Activated CD8-positive, alpha-beta T cell treated with anti-CD3 and anti-CD28 coated beads for 36 hours (primary cell): ENCODE results near the gene LKAAEAR1. TPM values are rescaled to one million over a fixed set of nuclear protein-coding genes. Genes with fewer than 3 reads are reported as not detected.

ENCODE experiments used
- ATAC-seq: fragments of 200-7000 bp; cut with Tn5 transposase; one replicate; pipeline ENCODE4 v1.10.0; 2021; ENCODE audit warnings: mild to moderate bottlenecking, moderate library complexity
- CTCF ChIA-PET: fragments of 350-600 bp; sonication (Branson Sonifier 250); formaldehyde crosslinking; loops from one replicate; lab custom pipeline; 2021; ENCODE audit warnings: antibody characterized with exemption; lab: Charles Lee
- POLR2A ChIA-PET: fragments of 350-600 bp; sonication (Branson Sonifier 250); formaldehyde crosslinking; loops from one replicate; lab custom pipeline; 2021; ENCODE audit warnings: antibody characterized with exemption; lab: Charles Lee
- DNase-seq: peaks from one replicate; pipeline ENCODE4 v3.0.0-alpha.2; 2020
- H3K27ac Mint-ChIP-seq: one replicate; pipeline ENCODE4 v1.8.0; 2021; ENCODE audit warnings: mild to moderate bottlenecking, mixed read lengths
- H3K27me3 Mint-ChIP-seq: one replicate; pipeline ENCODE4 v1.8.0; 2021; ENCODE audit warnings: mixed read lengths
- H3K36me3 Mint-ChIP-seq: one replicate; pipeline ENCODE4 v1.8.0; 2021; ENCODE audit warnings: low read depth, mixed read lengths
- H3K4me1 Mint-ChIP-seq: one replicate; pipeline ENCODE4 v1.8.0; 2021; ENCODE audit warnings: low read depth, mixed read lengths
- H3K4me3 Mint-ChIP-seq: one replicate; pipeline ENCODE4 v1.8.0; 2021; ENCODE audit warnings: mild to moderate bottlenecking, moderate library complexity, mixed read lengths
- H3K9me3 Mint-ChIP-seq: one replicate; pipeline ENCODE4 v1.8.0; 2021; ENCODE audit warnings: mixed read lengths
- CTCF ChIP-seq: fragments of 200-600 bp; IDR thresholded peaks from one replicate; pipeline ENCODE4 v1.8.0; 2022; ENCODE audit warnings: antibody characterized with exemption, mild to moderate bottlenecking
- intact Hi-C: fragments of 100-400 bp; cut with micrococcal nuclease; formaldehyde crosslinking; loops from one replicate; pipeline ENCODE4 v1.10.0; 2022
- total RNA-seq, 2 experiments: library from RNA; stranded (reverse); gene quantifications; one replicate each; pipeline ENCODE4 v1.2.3, GENCODE V29; 2021

Gene LKAAEAR1
- under 1 TPM; 0.43 TPM for total RNA-seq

- Mint-ChIP-seq H3K4me3 (peak within 1 kb of the TSS; percentile 72), H3K36me3 (peaks cover 1% of the 10 kb centered on the region), H3K27me3 (peaks cover 6% of the 10 kb centered on the region), H3K4me1 (peaks cover 24% of the 10 kb centered on the region), H3K27ac (no peak within 1 kb of the TSS), H3K9me3 (no peaks in the 10 kb centered on the region)
- intact Hi-C loops: loop anchor here (5.0 kb wide), 1 partner anchor 38 kb away; no protein-coding TSS in a partner anchor
- ChIA-PET POLR2A (interaction anchor here (0.7 to 1.2 kb wide), 5 partner anchors 8 to 35 kb away, joined by 3 read pairs; no protein-coding TSS in a partner anchor), CTCF (interaction anchor here (0.6 to 6.0 kb wide), 22 partner anchors 12 to 202 kb away, joined by 3 to 61 read pairs (median 4); partner anchors contain the start of genes NPBWR2, SAMD10 and TCEA2)
- DNase-seq (no peak), ATAC-seq (no peak)
- peak; percentile 31 for TF ChIP-seq CTCF
Measured at GRCh38 chr20:64083804-64084684, at the start of gene LKAAEAR1. TSS of gene LKAAEAR1 (minus strand) at chr20:64084398. CDS start at chr20:64084219, 179 bp downstream.

DNA sequence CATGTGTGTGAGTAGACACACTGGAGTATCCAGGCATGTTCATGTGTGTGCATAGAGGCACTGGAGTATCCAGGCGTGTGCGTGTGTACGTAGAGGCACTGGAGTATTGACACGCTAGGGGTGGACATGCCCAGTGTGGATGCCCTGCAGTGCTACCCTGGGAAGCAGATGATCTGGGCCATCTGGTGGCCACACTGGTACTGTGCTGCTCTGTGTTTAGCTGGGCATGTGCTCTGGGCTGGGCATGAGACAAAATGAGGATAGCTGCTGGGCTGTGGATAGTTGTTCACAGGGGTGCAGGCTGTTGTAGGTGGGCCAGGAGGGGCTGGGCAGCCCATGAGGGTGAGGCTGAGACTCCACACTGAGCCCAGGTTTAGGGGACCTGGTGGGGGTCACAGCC, 47.2 kb upstream of the LKAAEAR1 start:
- TF ChIP-seq CTCF: no peak
- ChIA-PET CTCF (interaction anchor here (1.0 kb wide), 1 partner anchor 11 kb away, joined by 4 read pairs; no protein-coding TSS in a partner anchor), POLR2A (no interaction called here)
- Mint-ChIP-seq H3K27me3 (peaks cover 12% of the 10 kb centered on the region), H3K9me3 (no peaks in the 10 kb centered on the region), H3K4me3 (no peak overlapping the region), H3K4me1 (no peaks in the 10 kb centered on the region), H3K36me3 (no peaks in the 10 kb centered on the region), H3K27ac (no peak overlapping the region)
- DNase-seq (peak; percentile 23), ATAC-seq (peak; percentile 71)
- intact Hi-C loops: no loop called here

DNA sequence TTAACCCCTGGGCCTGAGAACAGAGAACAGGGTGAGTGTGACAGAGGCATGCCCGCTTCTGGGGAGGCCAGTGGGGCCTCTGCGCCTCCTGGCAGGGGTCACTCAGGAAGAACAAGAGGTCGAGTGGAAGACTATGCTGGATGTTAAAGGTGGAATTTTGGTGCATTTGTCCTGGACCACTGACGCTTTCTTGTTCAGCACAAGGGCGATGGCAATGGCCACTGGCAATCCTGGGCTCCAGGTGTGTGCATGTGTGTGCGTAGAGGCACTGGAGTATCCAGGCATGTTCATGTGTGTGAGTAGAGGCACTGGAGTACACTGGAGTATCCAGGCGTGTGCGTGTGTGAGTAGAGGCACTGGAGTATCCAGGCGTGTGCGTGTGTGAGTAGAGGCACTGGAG, 46.7 kb upstream of the LKAAEAR1 start:
- H3K4me1 Mint-ChIP-seq: no peaks in the 10 kb centered on the region
- CTCF ChIA-PET: interaction anchor here (1.0 kb wide), 1 partner anchor 11 kb away, joined by 4 read pairs; no protein-coding TSS in a partner anchor
- H3K4me3 Mint-ChIP-seq: no peak overlapping the region

DNA sequence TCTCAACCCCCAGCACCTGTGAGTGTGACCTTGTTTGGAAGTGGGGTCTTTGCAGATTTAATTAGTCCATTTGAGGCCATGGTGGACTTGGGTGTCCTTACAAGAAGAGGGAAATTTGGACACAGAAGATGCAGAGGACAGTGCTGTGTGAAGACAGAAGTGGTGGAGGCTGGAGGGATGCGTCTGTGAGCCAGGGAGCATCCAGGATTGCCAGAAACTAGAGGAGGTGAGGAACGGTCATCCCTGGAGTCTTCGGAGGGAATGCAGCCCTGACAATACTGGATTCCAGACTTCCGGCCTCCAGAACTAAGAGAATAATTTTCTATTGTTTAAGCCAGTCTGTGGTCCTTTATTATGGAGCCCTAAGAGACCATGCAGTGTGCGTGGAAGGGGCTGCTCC, 46.1 kb upstream of the LKAAEAR1 start:
- H3K4me1 Mint-ChIP-seq: no peaks in the 10 kb centered on the region
- ATAC-seq: no peak
- POLR2A ChIA-PET: no interaction called here

More for the DNA sequence above, 46.7 kb upstream of the LKAAEAR1 start:
- Mint-ChIP-seq H3K9me3 (no peaks in the 10 kb centered on the region), H3K27me3 (peaks cover 10% of the 10 kb centered on the region), H3K27ac (no peak overlapping the region), H3K36me3 (no peaks in the 10 kb centered on the region)
- TF ChIP-seq CTCF: no peak
- no peak for DNase-seq
- ATAC-seq: no peak
- POLR2A ChIA-PET: no interaction called here
- intact Hi-C loops: no loop called here

More for the DNA sequence above, 46.1 kb upstream of the LKAAEAR1 start:
- Mint-ChIP-seq H3K27me3 (peaks cover 8% of the 10 kb centered on the region), H3K9me3 (no peaks in the 10 kb centered on the region), H3K4me3 (no peak overlapping the region), H3K36me3 (no peaks in the 10 kb centered on the region), H3K27ac (no peak overlapping the region)
- CTCF ChIA-PET: no interaction called here
- intact Hi-C loops: no loop called here
- DNase-seq: no peak
- no peak for TF ChIP-seq CTCF
